Mesendoderm (in vitro differentiated cells): ENCODE data around the gene SPATA2L.
"Not testable (repeated sequence)": the region's sequence is repeated elsewhere in the genome, so short reads cannot be mapped to it uniquely, and the experiment has no call there.

Experiments used
- DNase-seq: peaks from one replicate; pipeline ENCODE4 v3.0.0; 2013
- H2AK5ac ChIP-seq: 2 replicates; pipeline ENCODE4 v1.6.1; 2013; ENCODE audit warnings: low read length, inconsistent platforms
- H2BK120ac ChIP-seq: 2 replicates; pipeline ENCODE4 v1.6.1; 2013; ENCODE audit warnings: low read depth, mild to moderate bottlenecking, low read length, moderate library complexity, mixed read lengths
- H2BK15ac ChIP-seq: replicated peaks from 2 replicates; pipeline ENCODE4 v1.6.1; 2013; ENCODE audit warnings: low read depth, mild to moderate bottlenecking, moderate library complexity
- H2BK5ac ChIP-seq: 2 replicates; pipeline ENCODE4 v1.6.1; 2013; ENCODE audit warnings: low read length, inconsistent platforms
- H3K18ac ChIP-seq: 2 replicates; pipeline ENCODE4 v1.6.1; 2013; ENCODE audit warnings: mild to moderate bottlenecking, low read length, mixed read lengths
- H3K23ac ChIP-seq: one replicate; pipeline ENCODE4 v1.6.1; 2013; ENCODE audit warnings: low read length
- H3K27ac ChIP-seq: 2 replicates; pipeline ENCODE4 v1.5.1; 2013; ENCODE audit warnings: low read depth, mild to moderate bottlenecking, inconsistent platforms, low read length, moderate library complexity
- H3K27me3 ChIP-seq: 2 replicates; pipeline ENCODE4 v1.6.1; 2013; ENCODE audit warnings: low read length, control low read depth, mild to moderate bottlenecking, inconsistent platforms; ENCODE audit not compliant: insufficient read depth, poor library complexity
- H3K36me3 ChIP-seq: 2 replicates; pipeline ENCODE4 v1.6.1; 2013; ENCODE audit warnings: low read length, inconsistent platforms; ENCODE audit not compliant: control insufficient read depth, insufficient read depth
- H3K4ac ChIP-seq: one replicate; pipeline ENCODE4 v1.6.1; 2013; ENCODE audit warnings: low read depth, mild to moderate bottlenecking, low read length, moderate library complexity
- H3K4me1 ChIP-seq: 2 replicates; pipeline ENCODE4 v1.6.1; 2013; ENCODE audit warnings: low read depth, low read length, inconsistent platforms; ENCODE audit not compliant: control insufficient read depth
- H3K4me2 ChIP-seq: 2 replicates; pipeline ENCODE4 v1.6.1; 2013; ENCODE audit warnings: low read length
- H3K4me3 ChIP-seq: 2 replicates; pipeline ENCODE4 v1.5.1; 2013; ENCODE audit warnings: mild to moderate bottlenecking, low read length
- H3K56ac ChIP-seq: one replicate; pipeline ENCODE4 v1.6.1; 2013; ENCODE audit warnings: low read length
- H3K79me1 ChIP-seq: 2 replicates; pipeline ENCODE4 v1.6.1; 2013; ENCODE audit warnings: low read length, inconsistent platforms
- H3K79me2 ChIP-seq: 2 replicates; pipeline ENCODE4 v1.6.1; 2013; ENCODE audit warnings: mild to moderate bottlenecking, low read length; ENCODE audit not compliant: control insufficient read depth, insufficient read depth
- H3K9ac ChIP-seq: 2 replicates; pipeline ENCODE4 v1.6.1; 2013; ENCODE audit warnings: low read length, inconsistent platforms
- H4K5ac ChIP-seq: one replicate; pipeline ENCODE4 v1.6.1; 2013; ENCODE audit warnings: low read length
- H4K8ac ChIP-seq: one replicate; pipeline ENCODE4 v1.6.1; 2013; ENCODE audit warnings: low read depth, mild to moderate bottlenecking, control low read depth, low read length, moderate library complexity
- WGBS: extraction: QIAGEN DNeasy Blood & Tissue Kit; methylation state at CpG from one replicate; pipeline ENCODE4 v1.1.7; 2013; ENCODE audit warnings: low lambda C conversion rate, missing lambda C conversion rate; ENCODE audit not compliant: insufficient coverage; ENCODE audit errors: extremely low coverage; 5-methylcytosine and 5-hydroxymethylcytosine counted together

The SPATA2L gene

DNA sequence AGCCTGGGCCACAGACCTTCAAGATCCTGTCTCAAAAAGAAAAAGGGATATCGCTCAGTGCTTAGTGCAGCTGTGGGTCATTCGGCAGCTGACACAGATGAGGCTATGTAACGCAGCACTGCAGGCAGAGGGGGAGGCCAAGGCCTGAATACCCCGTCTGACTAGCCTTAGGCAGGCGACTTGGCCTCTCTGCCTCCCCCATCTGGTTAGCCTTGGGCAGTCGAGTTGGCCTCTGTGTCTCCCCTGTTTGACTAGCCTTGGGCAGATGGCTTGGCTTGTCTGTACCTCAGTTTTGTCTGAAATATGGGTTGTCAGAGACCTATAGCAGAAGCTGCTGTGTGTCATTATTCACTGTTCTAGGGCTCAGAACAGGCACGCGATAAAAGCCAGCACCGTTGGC, 33.9 kb downstream of the SPATA2L start:
- H3K4me3 ChIP-seq = no peak overlapping the region
- no peak overlapping the region for H2BK15ac ChIP-seq
- no peak overlapping the region for H3K18ac ChIP-seq
- H3K56ac ChIP-seq = no peak overlapping the region
- no peak overlapping the region for H3K27ac ChIP-seq
- H3K36me3 ChIP-seq = peaks cover 3% of the 10 kb centered on the region
- H3K9ac ChIP-seq = no peak overlapping the region
- DNase-seq = no peak
- no peaks in the 10 kb centered on the region for H3K79me2 ChIP-seq
- no peak overlapping the region for H3K4me2 ChIP-seq
- H2BK120ac ChIP-seq = no peak overlapping the region
- H3K79me1 ChIP-seq = no peaks in the 10 kb centered on the region
- H2AK5ac ChIP-seq = no peak overlapping the region
- no peak overlapping the region for H3K4ac ChIP-seq
- no CpG with 5 or more reads among the region's 9 CpGs for WGBS
- no peaks in the 10 kb centered on the region for H3K27me3 ChIP-seq
- H3K4me1 ChIP-seq = no peaks in the 10 kb centered on the region
- H2BK5ac ChIP-seq = no peak overlapping the region
- no peak overlapping the region for H4K8ac ChIP-seq
- H4K5ac ChIP-seq = no peak overlapping the region
- H3K23ac ChIP-seq = no peak overlapping the region

DNA sequence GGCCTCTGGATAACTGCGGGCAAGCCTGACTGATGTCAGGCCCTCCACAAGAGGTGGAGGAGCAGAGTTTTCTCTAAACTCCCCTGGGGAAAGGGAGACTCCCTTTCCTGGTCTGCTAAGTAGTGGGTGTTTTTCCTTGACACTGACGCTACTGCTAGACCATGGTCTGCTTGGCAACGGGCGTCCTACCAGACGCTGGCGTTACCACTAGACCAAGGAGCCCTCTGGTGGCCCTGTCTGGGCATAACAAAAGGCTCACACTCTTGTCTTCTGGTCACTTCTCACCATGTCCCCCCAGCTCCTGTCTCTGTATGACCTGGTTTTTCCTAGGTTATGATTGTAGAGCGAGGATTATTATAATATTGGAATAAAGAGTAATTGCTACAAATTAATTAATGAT, 34.5 kb downstream of the SPATA2L start:
- H3K4me3 ChIP-seq, H2BK15ac ChIP-seq, H3K4ac ChIP-seq, H3K36me3 ChIP-seq, H2BK120ac ChIP-seq, H3K23ac ChIP-seq, H3K27ac ChIP-seq, H3K9ac ChIP-seq, H3K56ac ChIP-seq, H3K27me3 ChIP-seq, H4K8ac ChIP-seq, H2BK5ac ChIP-seq, H3K4me1 ChIP-seq, H4K5ac ChIP-seq, H3K18ac ChIP-seq, H3K79me2 ChIP-seq, H2AK5ac ChIP-seq, H3K4me2 ChIP-seq, H3K79me1 ChIP-seq: not testable (repeated sequence)
- no CpG with 5 or more reads among the region's 7 CpGs for WGBS
- DNase-seq = peak; percentile 61

DNA sequence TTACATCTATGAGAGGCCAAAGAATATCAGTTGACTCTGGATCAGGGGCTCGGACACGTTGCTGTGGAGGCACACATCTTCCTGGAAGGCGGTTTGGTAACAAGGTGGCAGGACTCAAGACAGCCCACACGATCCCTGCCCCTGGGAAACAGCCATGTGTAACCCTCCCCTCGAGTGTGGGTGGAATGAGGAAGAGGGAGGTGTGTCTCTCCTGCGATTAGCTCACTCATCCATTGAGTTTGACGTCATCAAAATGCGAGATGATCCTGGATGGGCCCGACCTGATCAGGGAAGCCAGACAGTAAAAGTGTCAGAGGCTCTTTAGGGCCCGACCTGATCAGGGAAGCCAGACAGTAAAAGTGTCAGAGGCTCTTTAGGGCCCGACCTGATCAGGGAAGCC, 37.3 kb downstream of the SPATA2L start:
- WGBS = no CpG with 5 or more reads among the region's 11 CpGs
- H2AK5ac ChIP-seq, DNase-seq, H3K23ac ChIP-seq, H3K56ac ChIP-seq, H2BK5ac ChIP-seq, H3K79me2 ChIP-seq, H3K4me2 ChIP-seq, H3K4me3 ChIP-seq, H3K4ac ChIP-seq, H2BK15ac ChIP-seq, H3K18ac ChIP-seq, H4K5ac ChIP-seq, H3K36me3 ChIP-seq, H3K79me1 ChIP-seq, H2BK120ac ChIP-seq, H3K9ac ChIP-seq, H4K8ac ChIP-seq, H3K27me3 ChIP-seq, H3K4me1 ChIP-seq, H3K27ac ChIP-seq: not testable (repeated sequence)

GRCh38 chr16:89661215-89661614, 40.3 kb downstream of the SPATA2L start:
- H4K5ac ChIP-seq = no peak overlapping the region
- no peak overlapping the region for H3K9ac ChIP-seq
- H2BK15ac ChIP-seq = no peak overlapping the region
- H3K56ac ChIP-seq = no peak overlapping the region
- H2BK120ac ChIP-seq = no peak overlapping the region
- H3K36me3 ChIP-seq = peaks cover 5% of the 10 kb centered on the region
- peaks cover 2% of the 10 kb centered on the region for H3K4me1 ChIP-seq
- no peaks in the 10 kb centered on the region for H3K27me3 ChIP-seq
- no peak overlapping the region for H3K27ac ChIP-seq
- WGBS = no CpG with 5 or more reads among the region's 9 CpGs
- no peak overlapping the region for H3K23ac ChIP-seq
- H3K4ac ChIP-seq = no peak overlapping the region
- no peak overlapping the region for H2BK5ac ChIP-seq
- H4K8ac ChIP-seq = no peak overlapping the region
- no peak overlapping the region for H3K18ac ChIP-seq
- no peak for DNase-seq
- H3K4me3 ChIP-seq = no peak overlapping the region
- peaks cover 7% of the 10 kb centered on the region for H3K79me1 ChIP-seq
- H2AK5ac ChIP-seq = no peak overlapping the region
- H3K79me2 ChIP-seq = peaks cover 12% of the 10 kb centered on the region
- no peak overlapping the region for H3K4me2 ChIP-seq

DNA sequence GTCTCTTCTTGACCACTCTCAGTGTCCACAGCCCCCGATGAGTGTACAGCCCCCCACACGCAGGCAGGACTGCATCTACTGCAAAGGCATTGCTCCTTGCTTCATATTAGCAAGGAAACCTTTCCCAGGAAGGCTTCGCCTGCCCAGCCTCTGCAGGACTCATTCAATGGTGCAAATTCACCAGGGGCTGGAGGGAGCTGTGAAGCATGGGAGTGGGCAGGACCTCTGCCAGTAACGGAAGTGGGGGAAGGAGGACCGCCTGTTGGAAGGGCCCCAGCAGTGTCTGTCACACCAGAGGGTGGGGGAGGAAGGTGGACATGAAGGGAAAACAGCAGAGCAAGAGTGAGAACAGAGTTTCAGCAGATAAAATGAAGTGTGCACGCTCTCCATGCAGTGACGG, 41.4 kb downstream of the SPATA2L start:
- Histone ChIP-seq H3K9ac (no peak overlapping the region), H2AK5ac (no peak overlapping the region), H3K4ac (no peak overlapping the region), H2BK5ac (no peak overlapping the region), H3K4me1 (peaks cover 2% of the 10 kb centered on the region), H3K23ac (no peak overlapping the region), H3K4me2 (no peak overlapping the region), H3K27ac (no peak overlapping the region), H3K18ac (no peak overlapping the region), H4K8ac (no peak overlapping the region), H4K5ac (no peak overlapping the region), H3K56ac (no peak overlapping the region), H2BK120ac (no peak overlapping the region), H3K27me3 (no peaks in the 10 kb centered on the region), H3K79me1 (peaks cover 9% of the 10 kb centered on the region), H3K36me3 (peaks cover 5% of the 10 kb centered on the region), H3K79me2 (peaks cover 14% of the 10 kb centered on the region), H2BK15ac (no peak overlapping the region), H3K4me3 (no peak overlapping the region)
- no CpG with 5 or more reads among the region's 7 CpGs for WGBS
- DNase-seq = no peak

GRCh38 chr16:89658221-89658879, 43.2 kb downstream of the SPATA2L start:
- Histone ChIP-seq H2BK5ac (no peak overlapping the region), H3K27me3 (no peaks in the 10 kb centered on the region), H3K4me1 (peaks cover 2% of the 10 kb centered on the region), H4K8ac (no peak overlapping the region), H3K79me2 (peaks cover 19% of the 10 kb centered on the region), H3K18ac (peak overlapping the region; percentile 5), H3K79me1 (peaks cover 18% of the 10 kb centered on the region), H3K56ac (peak overlapping the region; percentile 98), H2BK120ac (no peak overlapping the region), H3K23ac (peak overlapping the region; percentile 0), H3K4me2 (peak overlapping the region; percentile 78), H3K27ac (no peak overlapping the region), H2BK15ac (no peak overlapping the region), H3K9ac (peak overlapping the region; percentile 92), H3K36me3 (peaks cover 3% of the 10 kb centered on the region), H4K5ac (no peak overlapping the region), H3K4ac (no peak overlapping the region), H2AK5ac (no peak overlapping the region), H3K4me3 (peak overlapping the region; percentile 95)
- DNase-seq = peak; percentile 29
- no CpG with 5 or more reads among the region's 27 CpGs for WGBS
